BE2C (cell line): ENCODE results near the gene ANKRD11.
"Not testable (repeated sequence)": the region's sequence is repeated elsewhere in the genome, so short reads cannot be mapped to it uniquely, and the experiment has no call there.

Source experiments
- DNase-seq: peaks from one replicate; pipeline ENCODE4 v3.0.0-alpha.2; 2020
- H3K27me3 ChIP-seq: fragments of 250-450 bp; sonication (Bioruptor Pico); 2 replicates; pipeline ENCODE4 v1.5.1; 2020; ENCODE audit warnings: mild to moderate bottlenecking
- H3K36me3 ChIP-seq: fragments of 250-450 bp; sonication (Bioruptor Pico); 2 replicates; pipeline ENCODE4 v1.5.1; 2020; ENCODE audit warnings: mild to moderate bottlenecking
- H3K4me1 ChIP-seq: fragments of 250-450 bp; sonication (Bioruptor Pico); 2 replicates; pipeline ENCODE4 v1.5.1; 2020
- H3K4me3 ChIP-seq: 2 replicates; pipeline ENCODE4 v1.5.1; 2011; ENCODE audit warnings: low read depth, low read length
- H3K9me3 ChIP-seq: fragments of 250-450 bp; sonication (Bioruptor Pico); 2 replicates; pipeline ENCODE4 v1.5.1; 2020
- TF ChIP-seq, protein P1 (sequence below): IDR thresholded peaks from 2 replicates; pipeline ENCODE4 v1.5.1; 2012; ENCODE audit warnings: mild to moderate bottlenecking, low read depth, low read length

The ANKRD11 gene

DNA sequence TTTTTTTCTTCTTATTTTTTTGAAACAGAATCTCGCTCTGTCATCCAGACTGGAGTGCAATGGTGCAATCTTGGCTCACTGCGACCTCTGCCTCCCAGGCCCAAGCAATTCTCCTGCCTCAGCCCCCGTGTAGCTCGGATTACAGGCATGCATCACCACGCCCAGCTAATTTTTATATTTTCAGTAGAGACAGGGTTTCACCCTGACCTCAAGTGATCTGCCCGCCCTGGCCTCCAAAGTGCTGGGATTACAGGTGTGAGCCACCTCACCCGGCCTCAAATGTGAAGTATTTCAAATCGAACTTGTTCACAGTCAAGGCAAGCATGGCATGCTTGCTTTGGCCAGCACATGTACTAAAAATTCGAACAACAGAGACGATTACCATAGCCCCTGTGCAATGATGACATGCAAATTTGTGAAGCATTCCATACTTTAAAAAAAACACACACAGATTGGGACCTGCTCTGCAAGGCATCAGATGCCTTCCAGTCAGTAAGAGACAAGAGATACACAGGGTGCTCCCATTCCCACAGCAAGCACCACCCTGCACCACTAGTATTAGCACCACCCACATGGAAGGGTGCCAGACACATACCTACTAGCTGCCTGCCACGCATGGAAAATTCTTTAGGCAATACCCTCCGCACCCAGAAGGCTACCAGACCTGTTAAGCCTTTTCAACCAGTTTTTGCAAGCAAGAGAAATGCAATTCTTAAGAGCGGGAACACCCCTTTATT is 47.2 kb downstream of the ANKRD11 start:
- TF ChIP-seq, protein P1, sequence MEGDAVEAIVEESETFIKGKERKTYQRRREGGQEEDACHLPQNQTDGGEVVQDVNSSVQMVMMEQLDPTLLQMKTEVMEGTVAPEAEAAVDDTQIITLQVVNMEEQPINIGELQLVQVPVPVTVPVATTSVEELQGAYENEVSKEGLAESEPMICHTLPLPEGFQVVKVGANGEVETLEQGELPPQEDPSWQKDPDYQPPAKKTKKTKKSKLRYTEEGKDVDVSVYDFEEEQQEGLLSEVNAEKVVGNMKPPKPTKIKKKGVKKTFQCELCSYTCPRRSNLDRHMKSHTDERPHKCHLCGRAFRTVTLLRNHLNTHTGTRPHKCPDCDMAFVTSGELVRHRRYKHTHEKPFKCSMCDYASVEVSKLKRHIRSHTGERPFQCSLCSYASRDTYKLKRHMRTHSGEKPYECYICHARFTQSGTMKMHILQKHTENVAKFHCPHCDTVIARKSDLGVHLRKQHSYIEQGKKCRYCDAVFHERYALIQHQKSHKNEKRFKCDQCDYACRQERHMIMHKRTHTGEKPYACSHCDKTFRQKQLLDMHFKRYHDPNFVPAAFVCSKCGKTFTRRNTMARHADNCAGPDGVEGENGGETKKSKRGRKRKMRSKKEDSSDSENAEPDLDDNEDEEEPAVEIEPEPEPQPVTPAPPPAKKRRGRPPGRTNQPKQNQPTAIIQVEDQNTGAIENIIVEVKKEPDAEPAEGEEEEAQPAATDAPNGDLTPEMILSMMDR = no peak
- Histone ChIP-seq H3K36me3 (no peaks in the 10 kb centered on the region), H3K27me3 (no peaks in the 10 kb centered on the region), H3K4me1 (peaks cover 30% of the 10 kb centered on the region), H3K4me3 (no peak overlapping the region), H3K9me3 (no peaks in the 10 kb centered on the region)
- peak; percentile 72 for DNase-seq

DNA sequence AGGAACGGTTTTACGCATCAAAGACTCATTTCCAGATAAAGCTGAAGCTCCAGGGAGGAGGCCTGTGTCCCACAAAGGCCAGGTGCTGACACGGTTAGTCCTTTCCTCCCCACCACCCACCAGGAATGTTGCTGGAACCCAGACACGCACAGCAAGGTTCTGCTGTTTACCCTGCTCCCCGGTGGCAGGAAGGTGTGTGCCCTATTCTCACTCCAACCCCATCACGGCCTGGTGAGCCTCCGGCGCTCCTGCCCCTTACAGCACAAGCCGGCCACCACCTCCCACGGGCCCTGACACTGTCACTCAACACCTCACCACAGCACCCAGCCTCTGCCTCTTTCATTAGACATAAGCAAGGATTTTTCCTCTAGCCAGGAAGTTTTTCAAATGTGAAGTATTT is 47.8 kb downstream of the ANKRD11 start:
- DNase-seq = no peak
- Histone ChIP-seq H3K27me3 (no peaks in the 10 kb centered on the region), H3K36me3 (no peaks in the 10 kb centered on the region), H3K9me3 (no peaks in the 10 kb centered on the region), H3K4me3 (no peak overlapping the region), H3K4me1 (peaks cover 30% of the 10 kb centered on the region)
- TF ChIP-seq, protein P1 = no peak

DNA sequence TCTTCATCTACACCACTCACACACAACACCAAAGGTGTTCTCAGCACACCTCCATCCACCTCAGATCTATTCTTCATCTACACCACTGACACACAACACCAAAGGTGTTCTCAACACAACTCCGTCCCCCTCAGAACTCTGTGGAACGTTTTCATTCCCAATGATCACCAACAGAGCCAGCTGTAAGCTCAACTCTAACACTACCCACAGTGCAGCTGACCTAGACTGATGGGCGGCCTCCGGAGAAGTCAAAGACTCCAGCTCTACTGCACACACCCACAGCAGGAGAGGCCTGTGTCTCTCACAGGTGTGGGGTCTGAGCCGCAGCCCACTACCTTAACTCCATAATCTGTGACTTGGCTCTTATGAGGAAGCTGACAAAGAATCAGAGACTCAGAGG is 50.7 kb downstream of the ANKRD11 start:
- 0 out of 2 replicates have a peak, but pooled peaks cover 5% of the 10 kb centered on the region for H3K36me3 ChIP-seq
- no peaks in the 10 kb centered on the region for H3K27me3 ChIP-seq
- DNase-seq = no peak
- TF ChIP-seq, protein P1 = no peak
- peaks cover 18% of the 10 kb centered on the region for H3K4me1 ChIP-seq
- no peaks in the 10 kb centered on the region for H3K9me3 ChIP-seq
- no peak overlapping the region for H3K4me3 ChIP-seq

DNA sequence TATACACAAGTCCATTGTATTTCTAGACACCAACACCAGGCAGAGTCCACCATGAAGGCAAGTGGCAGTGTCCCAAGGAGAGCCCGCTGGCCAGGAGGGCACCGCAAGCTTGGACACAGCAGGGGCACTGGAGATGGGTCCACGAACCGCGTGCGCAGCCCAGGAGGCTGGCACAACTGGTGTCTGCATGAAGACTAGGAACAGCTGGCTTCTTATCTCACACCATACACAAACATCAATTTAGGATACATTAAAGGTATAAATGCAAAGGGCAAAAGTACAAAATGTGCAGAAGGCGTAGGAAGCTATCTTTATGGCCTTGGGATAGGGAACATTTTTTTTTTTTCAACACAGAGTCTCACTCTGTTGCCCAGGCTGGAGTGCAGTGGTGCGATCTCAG is 52.4 kb downstream of the ANKRD11 start:
- H3K9me3 ChIP-seq = no peaks in the 10 kb centered on the region
- H3K4me3 ChIP-seq = no peak overlapping the region
- DNase-seq = no peak
- H3K36me3 ChIP-seq = 0 out of 2 replicates have a peak, but pooled peaks cover 5% of the 10 kb centered on the region
- peaks cover 4% of the 10 kb centered on the region; the same call in 1 of the 2 replicates for H3K4me1 ChIP-seq
- no peaks in the 10 kb centered on the region for H3K27me3 ChIP-seq
- TF ChIP-seq, protein P1 = no peak

DNA sequence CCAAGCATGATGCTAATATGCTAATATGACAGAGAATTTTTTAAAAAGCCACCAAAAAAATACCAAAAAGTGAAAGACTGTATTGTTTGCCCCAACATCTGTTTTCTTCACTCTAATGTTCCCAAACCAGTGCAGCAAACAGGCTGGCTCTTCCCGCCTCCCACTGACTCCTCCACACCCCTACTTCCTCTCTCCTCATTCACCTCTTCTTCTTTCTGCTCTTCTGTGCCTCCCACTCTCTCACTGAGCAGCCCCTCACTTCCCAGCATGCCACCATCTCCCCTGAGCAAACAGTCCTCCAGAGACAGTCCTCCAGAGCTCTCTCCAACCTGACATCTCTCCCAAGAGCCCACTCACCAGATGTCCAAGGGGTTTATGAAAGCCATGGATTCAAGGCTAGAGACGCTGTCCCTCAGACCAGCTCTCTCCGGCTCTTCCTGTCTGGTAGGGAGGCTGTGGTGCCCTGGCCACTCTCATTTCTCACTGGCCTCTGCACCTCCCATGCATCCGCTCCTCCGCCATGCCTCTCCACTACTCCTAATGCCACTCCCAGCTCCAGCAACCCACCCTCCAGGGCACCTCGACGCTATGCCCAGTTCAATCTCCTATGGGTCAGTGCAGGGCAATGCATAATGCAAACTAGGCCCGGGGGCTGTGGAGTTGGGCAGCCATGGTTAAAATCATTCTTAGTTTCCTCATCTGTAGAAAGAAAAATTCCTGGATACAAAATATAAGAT is 52.9 kb downstream of the ANKRD11 start:
- H3K4me1 ChIP-seq = no peaks in the 10 kb centered on the region
- H3K36me3 ChIP-seq = 0 out of 2 replicates have a peak, but pooled peaks cover 5% of the 10 kb centered on the region
- DNase-seq = no peak
- no peaks in the 10 kb centered on the region for H3K27me3 ChIP-seq
- no peaks in the 10 kb centered on the region for H3K9me3 ChIP-seq
- TF ChIP-seq, protein P1 = no peak
- no peak overlapping the region for H3K4me3 ChIP-seq

DNA sequence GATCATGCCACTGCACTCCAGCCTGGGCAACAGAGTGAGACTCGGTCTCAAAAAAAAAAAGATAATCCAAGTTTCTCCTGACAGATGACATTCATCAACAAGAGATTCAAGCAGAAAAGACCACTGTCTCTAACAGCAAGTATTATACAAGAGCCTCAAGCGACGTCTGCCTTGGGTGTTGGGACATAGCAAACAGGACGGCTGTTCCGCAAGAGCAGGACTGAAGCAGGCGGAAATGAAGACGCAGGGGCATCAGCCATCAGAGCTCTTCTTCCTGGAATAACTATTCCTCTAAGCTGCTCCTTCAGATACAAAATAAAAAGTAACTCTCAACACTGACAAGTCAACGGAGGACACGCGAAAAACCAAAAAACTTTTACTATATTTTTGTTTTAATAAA is 54.0 kb downstream of the ANKRD11 start:
- Histone ChIP-seq H3K4me1 (no peaks in the 10 kb centered on the region), H3K36me3 (peaks cover 9% of the 10 kb centered on the region), H3K9me3 (no peaks in the 10 kb centered on the region), H3K27me3 (no peaks in the 10 kb centered on the region), H3K4me3 (no peak overlapping the region)
- DNase-seq = no peak
- TF ChIP-seq, protein P1 = no peak

DNA sequence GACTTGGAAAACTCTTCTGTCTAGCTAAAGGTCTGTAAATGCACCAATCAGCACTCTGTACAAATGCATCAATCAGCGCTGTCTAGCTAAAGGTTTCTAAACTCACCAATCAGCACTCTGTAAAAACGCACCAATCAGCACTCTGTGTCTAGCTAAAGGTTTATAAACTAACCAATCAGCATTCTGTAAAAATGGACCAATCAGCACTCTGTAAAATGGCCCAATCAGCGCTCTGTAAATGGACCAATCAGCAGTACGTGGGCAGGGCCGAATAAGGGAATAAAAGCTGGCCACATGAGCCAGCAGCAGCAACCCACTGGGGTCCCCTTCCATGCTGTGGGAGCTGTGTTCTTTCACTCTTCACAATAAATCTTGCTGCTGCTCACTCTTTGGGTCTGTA is 55.3 kb downstream of the ANKRD11 start:
- not testable (repeated sequence) for H3K4me3 ChIP-seq, H3K27me3 ChIP-seq, DNase-seq, H3K4me1 ChIP-seq, H3K9me3 ChIP-seq
- peaks cover 12% of the 10 kb centered on the region for H3K36me3 ChIP-seq
